Fibroblast of the conjunctiva (primary cell): ENCODE results near the gene FBXO7.
"Not testable (repeated sequence)": the region's sequence is repeated elsewhere in the genome, so short reads cannot be mapped to it uniquely, and the experiment has no call there.

Experiments
- DNase-seq: peaks from one replicate; pipeline ENCODE4 v3.0.0-alpha.2; 2010; ENCODE audit warnings: low read depth

The FBXO7 gene

DNA sequence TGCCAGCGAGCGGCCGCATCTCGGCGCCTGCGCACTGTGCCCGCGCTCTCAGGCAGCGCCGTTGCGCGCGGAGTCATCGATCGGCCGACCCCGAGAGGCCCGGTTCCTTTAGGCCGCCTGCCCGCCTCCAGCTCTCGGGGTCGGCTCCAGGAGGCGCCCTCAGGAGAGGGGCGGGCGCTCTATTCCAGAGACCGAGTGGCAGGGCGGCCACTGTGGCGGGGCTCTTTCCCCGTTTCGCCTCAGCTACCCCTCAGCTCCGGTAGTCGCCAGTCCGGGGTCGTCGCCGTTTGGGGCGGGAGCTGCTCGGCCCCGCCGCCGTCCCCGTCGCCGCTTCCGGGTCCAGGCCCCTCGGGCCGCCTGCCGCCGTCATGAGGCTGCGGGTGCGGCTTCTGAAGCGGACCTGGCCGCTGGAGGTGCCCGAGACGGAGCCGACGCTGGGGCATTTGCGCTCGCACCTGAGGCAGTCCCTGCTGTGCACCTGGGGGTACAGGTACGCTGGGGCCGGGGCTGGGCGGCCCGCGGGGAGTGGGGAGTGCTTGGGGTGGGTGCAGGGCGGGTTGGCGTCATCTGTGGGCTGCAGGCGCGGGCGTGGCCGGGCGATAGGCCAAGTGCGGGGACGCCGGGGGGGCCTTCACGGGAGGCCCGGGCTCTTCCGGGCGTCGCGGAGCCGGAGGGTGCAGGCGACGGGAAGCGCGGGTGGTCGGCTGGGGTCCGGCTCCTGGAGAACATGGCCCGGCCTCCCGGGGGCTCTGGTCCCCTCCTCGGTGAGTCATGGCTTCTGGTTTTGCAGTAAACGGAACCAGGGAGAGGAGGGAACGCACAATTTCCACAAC lies at the start of gene FBXO7:
Gene FBXO7, plus strand, starts transcription at position 177 of the 833 bp plus-strand sequence. Its CDS starts 192 bp downstream, at position 369.
- DNase-seq: peak; percentile 82

DNA sequence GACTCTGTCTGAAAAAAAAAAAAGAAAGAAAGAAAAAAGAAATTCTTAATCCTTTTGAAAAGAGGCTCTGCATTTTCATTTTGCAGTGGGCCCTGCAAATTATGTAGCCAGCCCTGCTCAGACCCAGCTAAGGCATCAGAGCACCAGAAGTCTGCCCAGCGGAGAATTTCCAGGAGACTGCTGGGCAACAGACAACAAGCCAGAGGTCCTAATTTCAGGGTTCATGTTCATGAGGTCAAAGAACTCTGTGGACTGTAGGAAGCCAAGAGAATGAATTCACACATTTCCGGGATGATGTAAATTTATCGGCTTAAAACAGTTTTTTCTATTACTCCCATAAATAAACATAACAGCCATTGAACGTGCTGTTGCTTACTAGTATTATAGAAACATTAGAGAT lies 47.7 kb upstream of the FBXO7 start:
- no peak for DNase-seq

DNA sequence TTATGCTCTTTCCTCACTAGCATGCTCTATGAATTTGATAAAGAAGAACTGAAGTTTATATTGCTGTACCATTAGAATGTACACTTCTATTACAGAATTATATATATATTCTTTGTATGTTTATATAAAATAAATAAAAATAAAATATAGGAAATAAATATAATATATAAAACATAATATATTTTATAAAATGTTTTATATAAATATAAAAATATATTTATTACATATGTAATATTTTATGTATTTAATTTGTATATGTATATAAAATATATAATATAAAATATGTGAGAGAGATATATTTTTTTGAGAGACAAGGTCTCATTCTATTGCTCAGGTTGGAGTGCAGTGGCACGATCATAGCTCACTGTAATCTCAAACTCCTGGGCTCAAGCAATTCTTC lies 44.3 kb upstream of the FBXO7 start:
- DNase-seq: no peak

DNA sequence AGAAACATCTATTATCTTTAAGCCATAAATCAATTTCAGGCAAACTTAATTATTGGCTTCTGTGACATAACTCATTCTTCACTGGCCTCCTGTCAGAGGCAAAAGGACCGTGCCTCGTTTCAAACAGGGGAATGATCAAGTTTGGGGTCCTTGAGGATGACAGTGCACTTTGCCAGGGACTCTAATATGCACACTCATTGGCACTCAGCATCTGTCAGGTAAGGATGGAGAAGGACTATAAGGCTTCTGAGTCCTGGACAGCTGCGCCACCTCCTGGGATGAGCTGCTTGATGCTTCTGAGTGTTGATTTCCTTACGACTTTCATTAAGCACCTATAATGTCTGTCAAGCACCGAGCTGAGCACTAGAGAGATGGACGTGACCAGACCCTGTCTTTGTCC lies 30.5 kb upstream of the FBXO7 start:
- DNase-seq: no peak

DNA sequence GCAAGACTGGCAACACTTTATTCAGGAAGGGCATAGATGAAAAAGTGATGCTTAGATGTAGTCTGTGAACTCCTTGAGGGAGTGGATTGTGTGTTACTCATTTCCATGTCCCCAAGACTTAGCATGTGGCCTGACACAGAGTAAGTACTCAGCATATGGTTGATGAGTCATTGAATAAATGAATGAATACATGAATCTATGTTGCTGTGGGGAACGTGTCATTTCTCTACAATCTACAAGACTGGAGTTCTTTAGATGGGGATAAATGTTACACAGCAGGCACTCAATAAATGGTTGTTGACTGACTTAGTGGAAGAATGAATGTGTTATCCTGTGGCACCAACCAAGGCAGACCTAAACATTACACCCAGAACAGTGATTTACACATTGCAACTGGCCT lies 28.3 kb upstream of the FBXO7 start:
- DNase-seq: no peak

DNA sequence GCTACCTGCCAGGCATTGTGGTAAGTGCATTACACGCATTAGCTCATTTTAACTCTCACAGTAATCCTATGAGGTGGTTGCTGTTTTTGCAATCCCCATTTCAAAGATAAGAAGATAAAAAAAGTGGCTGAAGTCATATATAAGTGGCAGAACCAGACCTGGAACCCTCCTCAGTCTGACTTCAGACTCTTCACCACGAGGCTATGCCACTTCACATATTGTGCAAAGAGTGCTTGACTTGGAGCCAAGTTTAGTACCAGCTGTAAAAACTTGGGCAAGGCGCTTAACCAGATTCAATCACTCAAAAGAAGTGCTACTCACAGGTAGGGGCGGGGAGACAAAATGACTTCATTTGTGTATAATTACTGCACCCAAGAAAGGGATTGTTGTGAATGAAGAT lies 25.6 kb upstream of the FBXO7 start:
- no peak for DNase-seq

DNA sequence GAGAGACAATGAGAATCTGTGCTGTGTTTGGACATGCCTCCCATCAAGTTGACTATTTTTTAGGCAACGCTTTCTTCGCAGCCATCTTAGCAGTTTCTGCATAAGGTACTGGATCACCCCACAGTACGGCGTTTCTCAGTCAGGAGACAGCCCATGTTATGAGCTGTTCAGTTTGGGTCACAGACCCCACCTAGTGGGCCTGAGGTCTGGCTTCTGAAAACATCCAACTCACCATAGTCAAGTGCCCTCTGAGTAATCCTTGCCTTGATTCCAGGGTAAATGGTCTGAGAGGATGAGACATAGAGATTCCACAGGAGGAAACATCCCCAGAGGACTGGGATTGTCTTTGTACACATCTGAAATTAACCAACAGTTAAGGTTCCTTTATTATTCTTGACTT lies 17.6 kb upstream of the FBXO7 start:
- DNase-seq: no peak

DNA sequence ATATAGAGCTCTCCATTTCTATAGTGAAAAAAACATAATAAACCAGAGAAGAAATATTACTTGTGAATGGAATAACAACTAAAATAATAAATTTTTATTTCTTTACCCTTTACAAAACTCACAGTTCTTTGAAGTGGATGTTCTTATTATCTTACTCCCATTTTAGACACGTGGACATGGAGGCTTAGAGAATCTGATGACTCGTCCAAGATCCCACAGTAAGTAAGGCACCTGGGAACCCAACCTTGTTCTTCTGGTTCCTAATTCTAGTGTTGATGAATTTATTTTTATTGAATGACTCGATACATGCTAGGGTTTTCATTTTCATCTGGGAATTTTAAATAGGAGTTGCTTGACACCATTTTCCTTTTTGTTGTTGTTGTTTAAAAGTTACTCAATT lies 12.2 kb upstream of the FBXO7 start:
- no peak for DNase-seq

DNA sequence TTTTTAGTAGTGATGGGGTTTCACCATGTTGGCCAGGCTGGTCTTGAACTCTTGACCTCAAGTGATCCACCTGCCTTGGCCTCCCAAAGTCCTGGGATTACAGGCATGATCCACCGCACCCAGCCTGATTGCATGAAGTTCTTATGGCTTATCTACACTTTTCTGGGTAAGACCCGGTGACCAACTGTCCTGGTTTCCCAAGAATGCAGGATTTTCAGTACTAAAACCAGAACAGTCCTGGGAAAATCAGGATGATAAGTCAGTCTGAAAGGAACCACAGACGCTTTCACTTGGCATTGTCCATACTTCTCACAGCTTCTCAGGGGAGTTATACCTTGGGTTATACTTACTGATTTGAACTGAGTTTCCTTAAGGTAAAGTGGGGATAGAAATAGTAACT lies 8.9 kb upstream of the FBXO7 start:
- no peak for DNase-seq

DNA sequence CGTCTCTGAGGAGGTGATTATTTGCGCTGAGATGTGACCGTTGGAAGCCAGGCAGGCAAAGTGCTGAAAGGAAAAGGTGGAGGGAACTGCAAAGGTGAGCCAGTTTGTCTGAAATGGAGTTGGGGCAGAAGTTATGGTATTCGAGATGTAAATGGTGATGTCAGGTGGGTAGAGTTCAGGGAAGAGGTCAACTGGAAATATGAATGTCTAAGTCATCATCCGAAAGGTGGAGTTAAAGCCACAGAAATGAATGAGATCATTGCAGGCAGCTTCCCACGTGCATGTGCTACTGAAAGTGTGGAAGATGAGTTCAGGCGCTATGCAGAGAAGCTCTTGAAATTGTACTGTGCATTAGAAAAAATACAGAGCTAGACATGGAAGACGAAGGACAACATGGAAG lies 8.1 kb upstream of the FBXO7 start:
- DNase-seq: no peak

DNA sequence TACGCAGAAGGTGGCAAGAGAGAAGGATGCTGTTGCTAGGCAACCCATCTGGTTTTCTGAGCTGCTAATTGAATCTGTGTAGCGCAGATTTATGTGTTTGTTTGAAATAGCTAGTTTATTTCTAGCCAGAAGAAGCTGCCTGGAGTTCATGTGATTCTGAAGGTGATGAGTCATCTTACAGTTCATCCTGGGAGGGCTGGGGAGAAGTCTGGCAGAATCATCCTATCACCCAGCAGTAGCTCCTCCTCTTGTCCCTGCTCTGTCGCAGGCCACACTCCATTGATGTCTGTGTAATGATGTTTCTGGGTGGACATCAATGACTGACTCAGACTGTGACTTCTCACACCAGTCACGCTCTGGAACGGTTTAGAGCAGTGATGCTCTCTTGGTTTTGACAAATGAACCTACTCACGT lies 4.8 kb upstream of the FBXO7 start:
- peak; percentile 43 for DNase-seq

DNA sequence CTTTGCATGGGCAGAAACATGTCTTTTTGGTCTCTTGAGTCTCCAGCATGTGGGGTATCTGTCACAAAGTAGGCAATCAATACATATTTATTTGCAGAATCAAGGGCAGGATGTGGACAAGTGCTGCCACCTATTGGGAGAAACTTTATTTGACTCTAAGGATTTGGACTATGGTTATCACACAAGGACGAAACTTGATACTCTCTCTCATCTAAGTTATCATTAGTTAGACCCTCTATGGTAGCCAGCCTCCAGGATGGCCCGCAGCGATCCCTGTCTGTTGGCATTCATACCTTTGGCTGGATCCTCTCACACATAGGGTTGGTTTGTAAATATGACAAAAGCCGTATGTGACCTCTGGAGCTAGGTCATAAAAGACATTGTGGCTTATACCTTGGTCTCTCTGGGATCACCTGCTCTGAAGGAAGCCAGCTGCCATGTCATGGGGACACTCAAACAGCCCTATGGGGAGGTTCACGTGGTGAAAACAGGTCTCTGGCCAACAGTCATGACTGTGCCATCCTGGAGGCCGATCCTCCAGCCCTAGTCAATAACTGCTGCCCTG lies 1.1 kb upstream of the FBXO7 start:
- peak; percentile 49 for DNase-seq

DNA sequence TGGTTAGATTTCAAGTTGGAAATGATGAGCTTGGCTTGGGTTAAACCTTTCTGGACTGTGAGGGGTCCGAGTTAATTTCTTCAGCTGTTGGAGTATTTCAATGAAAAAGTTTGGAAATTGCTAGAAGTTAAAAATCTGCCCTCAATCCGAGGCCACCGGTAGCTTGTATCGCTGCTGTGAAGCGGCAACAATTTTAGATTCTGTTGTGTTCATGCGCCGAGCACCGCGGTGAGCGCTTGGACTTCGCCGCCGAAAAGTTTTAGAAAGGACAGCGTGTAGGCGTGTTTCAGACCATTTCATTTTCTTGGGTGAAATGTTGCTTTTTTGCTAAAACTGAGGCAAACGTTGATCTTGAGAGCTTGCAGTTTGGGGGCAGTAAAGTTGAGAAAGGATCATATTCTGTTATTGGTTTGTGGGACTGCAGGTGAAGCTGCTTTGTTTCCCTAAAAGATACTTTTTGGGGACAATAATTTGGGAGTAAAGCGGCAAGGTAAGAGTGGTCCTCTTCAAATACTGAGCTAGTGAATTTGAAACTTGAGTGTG lies 928 bp downstream of the FBXO7 start:
- DNase-seq: no peak

DNA sequence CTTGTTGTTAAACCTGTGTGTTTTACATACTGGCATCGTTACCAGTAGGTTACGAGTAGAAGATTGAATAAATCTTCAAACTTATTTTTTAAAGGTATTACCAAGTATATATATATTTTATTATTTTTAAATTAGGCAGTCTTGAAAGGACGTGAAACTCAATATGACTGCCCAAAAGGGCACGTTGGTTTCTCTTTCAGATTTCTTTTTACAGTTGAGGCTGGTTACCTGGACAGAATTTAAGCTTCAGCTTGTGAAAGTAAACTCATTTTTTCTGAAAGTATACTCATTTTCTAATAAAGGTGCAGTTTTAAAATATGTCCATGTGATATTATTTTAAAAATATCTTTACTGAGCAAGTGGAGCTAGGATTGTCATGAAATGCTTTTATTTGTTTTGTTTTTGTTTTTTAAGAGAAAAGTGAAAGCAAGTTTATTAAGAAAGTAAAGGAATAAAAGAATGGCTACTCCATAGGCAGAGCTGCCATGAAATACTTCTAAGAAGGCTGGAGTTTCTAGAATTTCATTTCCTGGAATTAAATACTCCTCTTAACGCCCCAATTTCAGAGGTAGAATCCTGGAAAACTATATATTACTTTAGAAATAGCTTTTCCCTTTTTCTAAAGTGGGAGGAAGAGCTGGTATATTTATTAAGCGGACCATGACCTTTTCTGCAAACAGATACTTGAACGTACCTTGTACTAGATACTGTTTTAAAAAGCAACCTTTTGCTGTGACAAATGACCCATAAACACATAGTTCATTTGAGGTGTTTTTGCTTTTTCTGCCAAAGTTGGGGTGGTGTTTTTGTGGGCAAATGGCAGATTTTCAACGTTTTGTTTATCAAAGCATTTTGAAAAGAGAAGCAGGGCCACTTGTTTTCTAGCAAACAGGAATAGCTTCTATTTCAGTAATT lies 1.9 kb downstream of the FBXO7 start:
- no peak for DNase-seq

DNA sequence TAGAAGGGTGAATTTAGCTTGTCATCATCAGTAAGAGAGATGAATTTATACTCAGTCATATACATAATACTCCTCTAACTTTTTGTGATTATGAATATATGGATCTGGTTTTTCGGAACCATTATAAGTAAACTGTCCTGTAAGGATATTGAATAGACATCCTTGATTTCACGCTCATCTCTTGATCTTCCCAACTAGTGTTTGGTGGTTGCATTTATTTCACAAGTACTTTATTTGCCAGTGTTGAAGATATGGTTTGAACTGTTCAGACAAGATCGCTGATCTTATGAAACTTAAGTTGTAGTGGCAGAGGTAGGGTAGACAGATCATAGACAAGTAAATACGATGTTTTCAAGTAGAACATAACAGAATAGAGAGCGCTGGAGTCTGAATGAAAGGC lies 3.0 kb downstream of the FBXO7 start:
- no peak for DNase-seq

DNA sequence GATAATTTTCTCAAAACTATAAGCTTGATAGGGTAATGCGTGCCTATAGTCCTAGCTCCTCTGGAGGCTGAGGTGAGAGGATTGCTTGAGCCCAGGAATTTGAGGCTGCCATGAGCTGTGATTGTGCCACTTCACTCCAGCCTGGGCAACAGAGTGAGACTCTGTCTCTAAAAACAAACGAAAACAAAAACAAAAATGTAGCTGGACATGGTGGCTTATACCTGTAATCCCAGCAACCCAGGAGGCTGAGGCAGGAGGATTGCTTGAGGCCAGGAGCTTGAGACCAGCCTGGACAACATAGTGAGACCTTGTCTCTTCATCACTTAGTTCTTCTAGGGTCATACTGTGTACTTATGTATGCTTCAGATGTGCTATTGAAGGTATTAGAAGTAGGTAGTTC lies 3.9 kb downstream of the FBXO7 start:
- DNase-seq: not testable (repeated sequence)

DNA sequence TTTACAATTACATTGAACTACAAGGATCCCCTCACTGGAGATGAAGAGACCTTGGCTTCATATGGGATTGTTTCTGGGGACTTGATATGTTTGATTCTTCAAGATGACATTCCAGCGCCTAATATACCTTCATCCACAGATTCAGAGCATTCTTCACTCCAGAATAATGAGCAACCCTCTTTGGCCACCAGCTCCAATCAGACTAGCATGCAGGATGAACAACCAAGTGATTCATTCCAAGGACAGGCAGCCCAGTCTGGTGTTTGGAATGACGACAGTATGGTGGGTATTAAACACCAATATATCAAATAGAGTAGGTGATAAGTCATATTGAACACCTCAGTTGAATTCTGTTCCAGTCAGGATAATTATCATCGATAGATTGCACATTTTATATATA lies 4.4 kb downstream of the FBXO7 start:
- DNase-seq: no peak

DNA sequence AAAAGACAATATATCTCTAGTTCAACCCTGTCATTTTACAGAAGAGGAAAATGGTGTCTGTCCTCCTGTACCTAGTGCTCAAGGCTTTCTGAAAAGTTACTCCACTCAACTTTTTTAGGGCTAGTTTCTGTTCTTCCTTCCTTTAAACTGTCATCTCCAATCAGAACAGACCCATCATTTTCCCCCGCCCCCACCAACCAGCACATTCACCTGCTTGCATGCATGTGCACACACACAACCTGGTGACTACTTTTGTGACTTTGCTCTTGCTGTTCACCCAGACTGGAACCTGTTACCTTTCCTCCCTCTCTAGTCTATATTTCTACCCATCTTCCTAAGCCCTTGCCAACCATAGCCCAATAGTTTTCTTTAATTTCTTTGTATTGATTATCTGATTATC lies 5.6 kb downstream of the FBXO7 start:
- DNase-seq: no peak

DNA sequence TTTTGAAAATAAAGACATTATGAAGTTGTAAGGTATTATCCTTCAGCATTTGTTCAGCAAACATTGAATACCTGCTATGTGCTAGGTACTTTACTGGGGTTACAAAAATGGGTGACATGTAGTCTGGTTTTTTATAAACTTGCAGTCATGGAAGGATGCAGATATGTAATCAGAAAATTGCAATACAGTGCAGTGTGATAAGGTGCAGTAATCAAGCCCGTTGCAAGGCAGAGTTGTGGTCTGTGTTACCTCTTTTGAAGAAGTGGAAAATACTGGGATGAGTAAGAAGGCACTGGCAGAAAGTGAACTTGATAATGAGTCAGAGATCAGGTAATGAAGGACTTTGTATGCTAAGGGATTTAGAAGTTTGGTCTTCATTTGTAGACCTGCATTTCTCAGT lies 8.1 kb downstream of the FBXO7 start:
- no peak for DNase-seq

DNA sequence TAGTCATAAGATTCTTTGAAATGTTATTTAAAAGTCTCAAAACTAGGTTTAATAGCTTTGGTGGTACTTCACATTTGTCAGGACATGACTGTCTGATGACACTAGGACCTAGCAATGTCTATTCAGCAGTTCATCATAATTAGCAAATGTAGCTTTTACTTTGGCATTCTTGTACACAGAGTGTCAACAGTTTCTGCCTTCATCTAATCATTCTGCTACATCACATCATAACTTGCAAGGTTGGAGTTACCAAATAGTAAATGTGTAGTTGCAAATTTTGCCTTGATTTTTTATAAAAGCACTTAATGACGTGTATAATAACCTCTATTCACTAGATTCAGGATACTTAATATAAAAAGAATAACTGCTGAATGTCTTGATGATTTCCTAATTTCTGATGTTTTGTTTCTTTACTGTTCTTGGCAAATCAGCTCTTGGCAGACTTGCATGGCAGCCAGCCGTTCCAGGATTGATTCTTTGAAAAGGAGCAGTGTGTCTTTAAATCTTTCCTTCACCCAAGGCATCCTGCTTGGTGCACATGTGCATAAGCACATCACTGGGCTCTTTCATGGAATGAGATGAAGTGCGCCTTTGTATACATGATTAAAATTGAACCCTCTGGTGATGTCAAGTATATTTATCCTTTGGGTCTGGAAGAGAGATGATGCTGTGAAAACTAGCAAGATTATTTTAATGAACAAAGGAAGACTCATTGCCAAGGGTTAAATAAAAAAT lies 12.2 kb downstream of the FBXO7 start:
- no peak for DNase-seq

DNA sequence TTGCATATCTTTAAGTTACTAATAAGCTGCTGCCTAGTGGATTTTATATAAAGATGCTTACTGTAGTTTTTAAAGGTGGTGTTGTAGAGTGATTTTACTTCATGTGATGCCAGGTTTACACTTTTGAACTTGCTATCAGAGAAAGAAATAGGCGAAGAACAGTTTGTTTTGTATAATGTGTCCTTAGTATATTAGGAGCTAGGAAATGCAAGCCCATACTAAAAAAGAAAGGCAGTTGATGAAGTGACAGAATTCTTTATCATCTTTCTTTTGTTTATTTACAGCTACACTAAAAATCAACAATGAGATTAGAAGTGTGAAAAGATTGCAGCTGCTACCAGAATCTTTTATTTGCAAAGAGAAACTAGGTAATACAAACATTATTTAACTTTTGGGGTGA lies 12.8 kb downstream of the FBXO7 start:
- DNase-seq: no peak

DNA sequence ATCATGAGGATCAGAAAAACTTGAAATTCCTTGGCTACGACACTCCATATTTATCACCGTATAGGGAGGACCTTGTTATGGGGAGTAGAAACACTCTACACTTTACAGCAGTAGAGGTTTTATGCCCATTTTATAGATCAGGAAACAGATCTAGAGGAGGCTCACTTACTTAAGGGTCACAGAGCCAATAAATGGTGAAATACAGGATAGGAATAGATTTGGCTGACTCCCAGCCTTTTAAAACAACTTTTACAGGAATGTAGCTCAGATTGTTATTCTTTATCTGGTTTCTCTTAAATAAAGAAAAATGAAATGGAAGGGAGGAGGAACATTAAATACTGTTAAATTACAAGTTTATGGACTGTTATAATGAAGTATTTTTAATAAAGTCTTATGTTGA lies 14.8 kb downstream of the FBXO7 start:
- DNase-seq: no peak
